K562 (cell line): ENCODE measurements around the gene MMD2. TPM values are rescaled to one million over a fixed set of nuclear protein-coding genes. Genes with fewer than 3 reads are reported as not detected.

ENCODE experiments used
- ATAC-seq: fragments of 200-7000 bp; cut with Tn5 transposase; 3 replicates; pipeline ENCODE4 v1.9.1; 2020; ENCODE audit warnings: moderate library complexity
- BruUV-seq: library from RNA; stranded (reverse); fragments of 400-500 nt; replicated peaks from 2 replicates; lab custom pipeline; 2021; lab: Mats Ljungman, UMichigan
- CTCF ChIA-PET: fragments of 300-600 bp; formaldehyde crosslinking; extraction: SDS; loops from one replicate; lab custom pipeline; 2021; ENCODE audit warnings: low intra/inter-chr PET ratio; lab: Yijun Ruan, JAX
- POLR2A ChIA-PET: fragments of 300-600, 350-650 bp; sonication (Branson Sonifier 250); formaldehyde crosslinking; extraction: SDS; loops from one replicate; lab custom pipeline; 2021; ENCODE audit warnings: antibody characterized with exemption, inconsistent platforms; lab: Yijun Ruan, JAX
- DNase-seq, 4 experiments: peaks; one replicate each; pipeline versions ENCODE4 v3.0.0 to v3.0.0-alpha.2; 2011 to 2018; ENCODE audit warnings: low spot score in 3 of 4, mixed read lengths in 3 of 4; ENCODE audit errors: extremely low read depth in 1 of 4
- FAIRE-seq: peaks from 2 replicates; lab custom pipeline; 2011; peaks lifted over from hg19 to GRCh38; lab: Jason Lieb, UNC
- H2AFZ ChIP-seq: 2 replicates; pipeline ENCODE4 v1.6.0; 2011; ENCODE audit warnings: low read depth, low read length, control low read depth, inconsistent platforms
- H3K27ac ChIP-seq: fragments of 200-600 bp; 3 replicates; pipeline ENCODE4 v1.8.0; 2011; ENCODE audit warnings: low read depth, mild to moderate bottlenecking, control low read depth, inconsistent platforms, low read length, moderate library complexity, mixed read lengths; ENCODE audit errors: extremely low read depth
- H3K27me3 ChIP-seq, 2 experiments: fragments of 300-600 bp in 1 of 2; 2 replicates in 1 of 2; 3 replicates in 1 of 2; pipeline versions ENCODE4 v1.6.0 to v1.8.0; 2011; ENCODE audit warnings: inconsistent platforms in 2 of 2, low read length in 2 of 2, mild to moderate bottlenecking in 1 of 2, mixed read lengths in 1 of 2, moderate library complexity in 1 of 2; ENCODE audit not compliant: control insufficient read depth in 2 of 2, insufficient read depth in 2 of 2
- H3K36me3 ChIP-seq: fragments of 300-600 bp; 3 replicates; pipeline ENCODE4 v1.8.0; 2011; ENCODE audit warnings: mild to moderate bottlenecking, low read length, inconsistent platforms; ENCODE audit not compliant: control insufficient read depth, insufficient read depth
- H3K4me1 ChIP-seq, 2 experiments: fragments of 200-600 bp in 1 of 2; replicated peaks in 1 of 2; 2 replicates in 1 of 2; 3 replicates in 1 of 2; pipeline versions ENCODE4 v1.5.1 to v1.8.0; 2011; ENCODE audit warnings: inconsistent platforms in 2 of 2, low read length in 2 of 2, mild to moderate bottlenecking in 1 of 2, mixed read lengths in 1 of 2, moderate library complexity in 1 of 2; ENCODE audit not compliant: control insufficient read depth in 2 of 2, insufficient read depth in 2 of 2
- H3K4me2 ChIP-seq: 2 replicates; pipeline ENCODE4 v1.6.1; 2011; ENCODE audit warnings: low read length, control low read depth, inconsistent platforms, mixed read lengths; ENCODE audit not compliant: insufficient read depth
- H3K4me3 ChIP-seq: fragments of 200-600 bp; sonication (generic), shearing (Covaris generic); 2 replicates; pipeline ENCODE4 v1.5.1; 2016; ENCODE audit warnings: control low read depth, inconsistent platforms
- H3K79me2 ChIP-seq: fragments of 200-600 bp; 3 replicates; pipeline ENCODE4 v1.8.0; 2011; ENCODE audit warnings: low read length, inconsistent platforms; ENCODE audit not compliant: control insufficient read depth, insufficient read depth
- H3K9ac ChIP-seq, 2 experiments: 2 replicates each; pipeline versions ENCODE4 v1.6.0 to v1.6.1; 2011; ENCODE audit warnings: low read depth in 2 of 2, low read length in 2 of 2, control low read depth in 1 of 2, inconsistent platforms in 1 of 2, mild to moderate bottlenecking in 1 of 2, mixed read lengths in 1 of 2; ENCODE audit not compliant: insufficient read depth in 1 of 2
- H3K9me1 ChIP-seq: one replicate; pipeline ENCODE4 v1.6.0; 2011; ENCODE audit warnings: inconsistent platforms, mild to moderate bottlenecking, low read length, moderate library complexity; ENCODE audit not compliant: control insufficient read depth, insufficient read depth
- H3K9me3 ChIP-seq: replicated peaks from 2 replicates; pipeline ENCODE4 v1.5.1; 2011; ENCODE audit warnings: low read depth, low read length, inconsistent platforms; ENCODE audit not compliant: control insufficient read depth, insufficient read depth
- H4K20me1 ChIP-seq: replicated peaks from 2 replicates; pipeline ENCODE4 v1.6.1; 2011; ENCODE audit warnings: low read length, inconsistent platforms, mixed read lengths; ENCODE audit not compliant: control insufficient read depth, insufficient read depth
- CBX2 ChIP-seq: fragments of 200-600 bp; sonication (generic); IDR thresholded peaks from one replicate; pipeline ENCODE4 v1.6.1; 2012; ENCODE audit warnings: mild to moderate bottlenecking, low read length, inconsistent platforms; ENCODE audit not compliant: insufficient read depth, poor library complexity, severe bottlenecking
- ERF ChIP-seq: fragments of 450-650 bp; formaldehyde crosslinking; IDR thresholded peaks from 2 replicates; pipeline ENCODE4 v1.4.0; 2020; ENCODE audit warnings: mild to moderate bottlenecking, mixed read lengths
- EWSR1 ChIP-seq: fragments of 450-650 bp; IDR thresholded peaks from 2 replicates; pipeline ENCODE4 v1.6.1; 2018; ENCODE audit warnings: borderline replicate concordance, mild to moderate bottlenecking, low read depth, moderate library complexity; ENCODE audit not compliant: partially characterized antibody
- KHSRP ChIP-seq: fragments of 450-650 bp; IDR thresholded peaks from 2 replicates; pipeline ENCODE4 v1.6.1; 2017
- SMAD1 ChIP-seq: fragments of 150-350 bp; IDR thresholded peaks from 2 replicates; pipeline ENCODE4 v1.6.1; 2014; ENCODE audit warnings: low read length, low read depth; ENCODE audit not compliant: partially characterized antibody
- SREBF1 ChIP-seq: fragments of 150-350 bp; IDR thresholded peaks from 2 replicates; pipeline ENCODE4 v1.6.1; 2014; ENCODE audit warnings: antibody characterized with exemption, low read depth, low read length, borderline replicate concordance
- TAF7 ChIP-seq: fragments of 450-650 bp; IDR thresholded peaks from 2 replicates; pipeline ENCODE4 v1.6.1; 2016; ENCODE audit warnings: missing genetic modification characterization, missing compliant biosample characterization
- ZNF239 ChIP-seq: fragments of 250-450 bp; sonication (Bioruptor Pico); IDR thresholded peaks from 2 replicates; pipeline ENCODE4 v1.4.0; 2020; ENCODE audit warnings: mild to moderate bottlenecking
- ZNF263 ChIP-seq: sonication (generic); formaldehyde crosslinking; IDR thresholded peaks from 2 replicates; pipeline ENCODE4 v1.8.0; 2022; ENCODE audit warnings: mild to moderate bottlenecking, missing genetic modification reagents, borderline replicate concordance
- ZNF507 ChIP-seq: conservative IDR thresholded peaks from 2 replicates; pipeline ENCODE4 v1.6.1; 2017; ENCODE audit warnings: missing genetic modification characterization, missing compliant biosample characterization
- WGBS: fragments of 100-300 bp; shearing (Covaris generic); methylation state at CpG from one replicate; pipeline ENCODE4 v1.1.6; 2016; ENCODE audit warnings: low coverage, mixed read lengths; ENCODE audit not compliant: insufficient coverage; ENCODE audit errors: missing lambda C conversion rate; 5-methylcytosine and 5-hydroxymethylcytosine counted together
- in situ Hi-C: fragments of 300-500 bp; cut with MboI; formaldehyde crosslinking; loops from 4 replicates; pipeline ENCODE4 v1.15.0; 2018; ENCODE audit warnings: inconsistent platforms, mixed read lengths
- intact Hi-C: fragments of 100-400 bp; cut with micrococcal nuclease; formaldehyde crosslinking; loops from 2 replicates; pipeline ENCODE4 v1.14.2; 2022
- polyA plus RNA-seq, 8 experiments: library from polyadenylated mRNA; depleted of rRNA in 4 of 8; stranded (reverse) in 5 of 8; unstranded in 3 of 8; fragments of >200 nt; fragmentation: Nextera tagmentation in 2 of 8; fragmentation: Illumina TruSeq in 1 of 8; extraction: Ambion mirVana in 2 of 8; extraction: Trizol in 1 of 8; gene quantifications; 2 replicates each; pipeline versions ENCODE4 v1.2.1 to v1.2.3, GENCODE V29; 2011 to 2014; ENCODE audit warnings: inconsistent platforms in 1 of 8, missing spikeins in 1 of 8
- total RNA-seq, 7 experiments: library from RNA; depleted of rRNA in 6 of 7; stranded (reverse); fragments of >200 nt in 6 of 7; fragmentation: Illumina TruSeq in 2 of 7; extraction: Trizol in 2 of 7; gene quantifications; 2 replicates each; pipeline versions ENCODE4 v1.2.1 to v1.2.3, GENCODE V29; 2011 to 2021; ENCODE audit warnings: low replicate concordance in 1 of 7
- TF ChIP-seq, protein P1 (sequence below): fragments of 250-450 bp; sonication (Bioruptor Pico); IDR thresholded peaks from 2 replicates; pipeline ENCODE4 v1.4.0; 2020; ENCODE audit warnings: mild to moderate bottlenecking, moderate library complexity, borderline replicate concordance
- TF ChIP-seq, protein P2 (sequence below): fragments of 250-450 bp; sonication (Bioruptor Pico); IDR thresholded peaks from 2 replicates; pipeline ENCODE4 v1.4.0; 2020; ENCODE audit warnings: borderline replicate concordance
- TF ChIP-seq, protein P3 (sequence below): IDR thresholded peaks from 2 replicates; pipeline ENCODE4 v1.6.1; 2012; ENCODE audit warnings: low read depth, low read length, improper control_type of control experiment, borderline replicate concordance
- TF ChIP-seq, protein P4 (sequence below): fragments of 450-650 bp; formaldehyde crosslinking; IDR thresholded peaks from 2 replicates; pipeline ENCODE4 v1.4.0; 2020; ENCODE audit warnings: mild to moderate bottlenecking

The MMD2 gene
- total and polyA plus RNA-seq, 9 of the 15 experiments (the other 6 are each of a cell fraction or from before 2014, with no cell fraction given) = not detected

DNA sequence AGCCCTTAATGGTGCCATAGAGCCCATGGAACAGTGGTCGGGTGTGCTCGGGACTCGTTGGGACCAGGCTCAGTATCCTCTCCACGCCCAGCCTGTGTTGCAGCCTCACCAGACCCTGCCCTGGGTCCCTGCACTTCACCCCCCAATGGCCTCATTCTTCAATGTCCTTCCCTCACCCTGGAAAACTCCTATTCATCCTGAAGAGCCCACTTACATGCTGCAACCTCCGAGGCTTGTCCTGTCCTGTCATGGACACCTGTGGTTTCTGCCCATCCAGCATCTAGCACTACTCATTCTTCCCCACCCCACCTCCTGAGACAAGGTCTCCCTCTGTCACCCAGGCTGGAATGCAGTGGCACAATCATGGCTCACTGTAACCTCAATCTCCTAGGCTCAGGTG, 7.7 kb downstream of the MMD2 start:
- FAIRE-seq (no peak), DNase-seq (no peak)
- TF ChIP-seq, protein P1, sequence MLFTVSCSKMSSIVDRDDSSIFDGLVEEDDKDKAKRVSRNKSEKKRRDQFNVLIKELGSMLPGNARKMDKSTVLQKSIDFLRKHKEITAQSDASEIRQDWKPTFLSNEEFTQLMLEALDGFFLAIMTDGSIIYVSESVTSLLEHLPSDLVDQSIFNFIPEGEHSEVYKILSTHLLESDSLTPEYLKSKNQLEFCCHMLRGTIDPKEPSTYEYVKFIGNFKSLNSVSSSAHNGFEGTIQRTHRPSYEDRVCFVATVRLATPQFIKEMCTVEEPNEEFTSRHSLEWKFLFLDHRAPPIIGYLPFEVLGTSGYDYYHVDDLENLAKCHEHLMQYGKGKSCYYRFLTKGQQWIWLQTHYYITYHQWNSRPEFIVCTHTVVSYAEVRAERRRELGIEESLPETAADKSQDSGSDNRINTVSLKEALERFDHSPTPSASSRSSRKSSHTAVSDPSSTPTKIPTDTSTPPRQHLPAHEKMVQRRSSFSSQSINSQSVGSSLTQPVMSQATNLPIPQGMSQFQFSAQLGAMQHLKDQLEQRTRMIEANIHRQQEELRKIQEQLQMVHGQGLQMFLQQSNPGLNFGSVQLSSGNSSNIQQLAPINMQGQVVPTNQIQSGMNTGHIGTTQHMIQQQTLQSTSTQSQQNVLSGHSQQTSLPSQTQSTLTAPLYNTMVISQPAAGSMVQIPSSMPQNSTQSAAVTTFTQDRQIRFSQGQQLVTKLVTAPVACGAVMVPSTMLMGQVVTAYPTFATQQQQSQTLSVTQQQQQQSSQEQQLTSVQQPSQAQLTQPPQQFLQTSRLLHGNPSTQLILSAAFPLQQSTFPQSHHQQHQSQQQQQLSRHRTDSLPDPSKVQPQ (CRISPR knock-in tag) = no peak
- no peak for TF ChIP-seq KHSRP
- TF ChIP-seq, protein P2, sequence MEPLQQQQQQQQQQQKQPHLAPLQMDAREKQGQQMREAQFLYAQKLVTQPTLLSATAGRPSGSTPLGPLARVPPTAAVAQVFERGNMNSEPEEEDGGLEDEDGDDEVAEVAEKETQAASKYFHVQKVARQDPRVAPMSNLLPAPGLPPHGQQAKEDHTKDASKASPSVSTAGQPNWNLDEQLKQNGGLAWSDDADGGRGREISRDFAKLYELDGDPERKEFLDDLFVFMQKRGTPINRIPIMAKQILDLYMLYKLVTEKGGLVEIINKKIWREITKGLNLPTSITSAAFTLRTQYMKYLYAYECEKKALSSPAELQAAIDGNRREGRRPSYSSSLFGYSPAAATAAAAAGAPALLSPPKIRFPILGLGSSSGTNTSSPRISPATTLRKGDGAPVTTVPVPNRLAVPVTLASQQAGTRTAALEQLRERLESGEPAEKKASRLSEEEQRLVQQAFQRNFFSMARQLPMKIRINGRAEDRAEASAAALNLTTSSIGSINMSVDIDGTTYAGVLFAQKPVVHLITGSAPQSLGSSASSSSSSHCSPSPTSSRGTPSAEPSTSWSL = no peak
- no peak for TF ChIP-seq ERF (CRISPR knock-in tag)
- TF ChIP-seq ZNF239 (CRISPR knock-in tag) = no peak
- TF ChIP-seq TAF7 = no peak
- no peak for TF ChIP-seq EWSR1
- no peak for TF ChIP-seq CBX2
- TF ChIP-seq, protein P3, sequence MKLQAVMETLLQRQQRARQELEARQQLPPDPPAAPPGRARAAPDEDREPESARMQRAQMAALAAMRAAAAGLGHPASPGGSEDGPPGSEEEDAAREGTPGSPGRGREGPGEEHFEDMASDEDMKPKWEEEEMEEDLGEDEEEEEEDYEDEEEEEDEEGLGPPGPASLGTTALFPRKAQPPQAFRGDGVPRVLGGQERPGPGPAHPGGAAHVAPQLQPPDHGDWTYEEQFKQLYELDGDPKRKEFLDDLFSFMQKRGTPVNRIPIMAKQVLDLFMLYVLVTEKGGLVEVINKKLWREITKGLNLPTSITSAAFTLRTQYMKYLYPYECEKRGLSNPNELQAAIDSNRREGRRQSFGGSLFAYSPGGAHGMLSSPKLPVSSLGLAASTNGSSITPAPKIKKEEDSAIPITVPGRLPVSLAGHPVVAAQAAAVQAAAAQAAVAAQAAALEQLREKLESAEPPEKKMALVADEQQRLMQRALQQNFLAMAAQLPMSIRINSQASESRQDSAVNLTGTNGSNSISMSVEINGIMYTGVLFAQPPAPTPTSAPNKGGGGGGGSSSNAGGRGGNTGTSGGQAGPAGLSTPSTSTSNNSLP = no peak
- no peak for TF ChIP-seq SREBF1
- no peak for TF ChIP-seq ZNF263 (CRISPR knock-in tag)
- no peak for TF ChIP-seq SMAD1
- TF ChIP-seq ZNF507 (tag) = no peak
- TF ChIP-seq, protein P4, sequence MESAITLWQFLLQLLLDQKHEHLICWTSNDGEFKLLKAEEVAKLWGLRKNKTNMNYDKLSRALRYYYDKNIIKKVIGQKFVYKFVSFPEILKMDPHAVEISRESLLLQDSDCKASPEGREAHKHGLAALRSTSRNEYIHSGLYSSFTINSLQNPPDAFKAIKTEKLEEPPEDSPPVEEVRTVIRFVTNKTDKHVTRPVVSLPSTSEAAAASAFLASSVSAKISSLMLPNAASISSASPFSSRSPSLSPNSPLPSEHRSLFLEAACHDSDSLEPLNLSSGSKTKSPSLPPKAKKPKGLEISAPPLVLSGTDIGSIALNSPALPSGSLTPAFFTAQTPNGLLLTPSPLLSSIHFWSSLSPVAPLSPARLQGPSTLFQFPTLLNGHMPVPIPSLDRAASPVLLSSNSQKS (CRISPR knock-in tag) = no peak

More for the DNA sequence above, 7.7 kb downstream of the MMD2 start:
- Histone ChIP-seq H3K4me3 (no peak overlapping the region), H4K20me1 (no peaks in the 10 kb centered on the region; the same call in 1 of the 2 replicates), H3K27ac (no peak overlapping the region), H3K9me1 (no peaks in the 10 kb centered on the region), H3K27me3 (peaks cover 2 to 40% of the 10 kb centered on the region in 2 experiments), H3K4me1 (no peaks in the 10 kb centered on the region), H3K79me2 (no peaks in the 10 kb centered on the region), H3K36me3 (no peaks in the 10 kb centered on the region), H3K4me2 (no peak overlapping the region), H3K9ac (no peak overlapping the region), H3K9me3 (no peaks in the 10 kb centered on the region), H2AFZ (no peak overlapping the region)
- ChIA-PET POLR2A (interaction anchor here (0.6 to 1.1 kb wide), 2 partner anchors 9 to 17 kb away, joined by 3 to 4 read pairs; no protein-coding TSS in a partner anchor), CTCF (no interaction called here)
- intact Hi-C loops = no loop called here
- no peak for ATAC-seq
- in situ Hi-C loops = no loop called here
- BruUV-seq = no TSS peak
- WGBS = 2% methylated on average over 5 of the region's 5 CpGs
